B cell (primary cell): Measurements from ENCODE around the gene TOP2B. TPM values are rescaled to one million over a fixed set of nuclear protein-coding genes. Genes with fewer than 3 reads are reported as not detected.

ENCODE experiments used
- ATAC-seq: fragments of 200-7000 bp; cut with Tn5 transposase; one replicate; pipeline ENCODE4 v1.10.0; 2021; ENCODE audit warnings: low read depth, mild to moderate bottlenecking, moderate number of reproducible peaks, moderate library complexity
- CTCF ChIA-PET: fragments of 350-600 bp; sonication (Branson Sonifier 250); formaldehyde crosslinking; loops from one replicate; lab custom pipeline; 2021; ENCODE audit warnings: antibody characterized with exemption, inconsistent platforms; lab: Charles Lee
- POLR2A ChIA-PET: fragments of 350-600 bp; sonication (Branson Sonifier 250); formaldehyde crosslinking; loops from one replicate; lab custom pipeline; 2021; ENCODE audit warnings: antibody characterized with exemption; lab: Charles Lee
- DNase-seq: peaks from one replicate; pipeline ENCODE4 v3.0.0; 2013
- H2AFZ ChIP-seq: 2 replicates; pipeline ENCODE4 v1.6.1; 2012; ENCODE audit warnings: mild to moderate bottlenecking, low read depth, low read length; ENCODE audit not compliant: insufficient read depth, poor library complexity, severe bottlenecking
- H3K27ac ChIP-seq, 2 donors: 1 replicate in 1 of 2; 2 replicates in 1 of 2; pipeline ENCODE4 v1.5.1; 2012 to 2013; ENCODE audit warnings: low read length in 2 of 2, mild to moderate bottlenecking in 2 of 2, moderate library complexity in 1 of 2
- H3K27me3 ChIP-seq, 4 experiments: fragments of 200-600 bp in 1 of 4; sonication (generic) in 1 of 4; replicated peaks in 1 of 4; 1 replicate in 2 of 4; 2 replicates in 2 of 4; pipeline versions ENCODE4 v1.6.1 to v1.7.0; 2013 to 2016; ENCODE audit warnings: low read length in 3 of 4, mild to moderate bottlenecking in 2 of 4, mixed read lengths in 1 of 4, moderate library complexity in 1 of 4; ENCODE audit not compliant: insufficient read depth in 4 of 4, control insufficient read depth in 3 of 4; ENCODE audit errors: control extremely low read depth in 1 of 4
- H3K36me3 ChIP-seq, 2 experiments: replicated peaks in 1 of 2; 1 replicate in 1 of 2; 2 replicates in 1 of 2; pipeline versions ENCODE4 v1.6.1 to v1.7.1; 2013; ENCODE audit warnings: low read length in 1 of 2; ENCODE audit not compliant: insufficient read depth in 2 of 2, control insufficient read depth in 1 of 2; ENCODE audit errors: control extremely low read depth in 1 of 2, extremely low read depth in 1 of 2
- H3K4me1 ChIP-seq, 2 donors: fragments of 200-600 bp in 1 of 2; sonication (generic) in 1 of 2; 1 replicate in 1 of 2; 2 replicates in 1 of 2; pipeline versions ENCODE4 v1.5.1 to v1.6.1; 2013 to 2017; ENCODE audit warnings: low read length in 2 of 2; ENCODE audit not compliant: control insufficient read depth in 2 of 2, insufficient read depth in 2 of 2
- H3K4me2 ChIP-seq: replicated peaks from 2 replicates; pipeline ENCODE3; 2012; ENCODE audit warnings: mild to moderate bottlenecking, low read depth, low read length; ENCODE audit not compliant: poor library complexity, severe bottlenecking
- H3K4me3 ChIP-seq, 5 experiments: fragments of 200-600 bp in 1 of 5; sonication (generic) in 1 of 5; 1 replicate in 3 of 5; 2 replicates in 2 of 5; pipeline versions ENCODE4 v1.5.1 to v1.7.0; 2011 to 2016; ENCODE audit warnings: low read length in 4 of 5, mild to moderate bottlenecking in 4 of 5, low read depth in 2 of 5, control low read depth in 1 of 5, moderate library complexity in 1 of 5; ENCODE audit not compliant: insufficient read depth in 1 of 5; ENCODE audit errors: control extremely low read depth in 1 of 5, extremely low read depth in 1 of 5
- H3K79me2 ChIP-seq: fragments of 200-600 bp; sonication (generic); one replicate; pipeline ENCODE4 v1.6.0; 2016; ENCODE audit warnings: low read length; ENCODE audit not compliant: control insufficient read depth, insufficient read depth
- H3K9ac ChIP-seq: fragments of 200-600 bp; sonication (generic); 2 replicates; pipeline ENCODE4 v1.6.1; 2017; ENCODE audit warnings: mild to moderate bottlenecking, low read length, moderate library complexity
- H3K9me3 ChIP-seq, 3 donors: one replicate each; pipeline versions ENCODE4 v1.6.1 to v1.7.1; 2013; ENCODE audit warnings: low read length in 2 of 3; ENCODE audit not compliant: control insufficient read depth in 2 of 3, insufficient read depth in 1 of 3; ENCODE audit errors: control extremely low read depth in 1 of 3
- H4K20me1 ChIP-seq: 2 replicates; pipeline ENCODE4 v1.6.0; 2012; ENCODE audit warnings: mild to moderate bottlenecking, low read length; ENCODE audit not compliant: insufficient read depth, control insufficient read depth, poor library complexity, severe bottlenecking
- H3K27ac Mint-ChIP-seq: one replicate; pipeline ENCODE4 v1.8.0; 2021; ENCODE audit warnings: mixed read lengths
- H3K27me3 Mint-ChIP-seq: one replicate; pipeline ENCODE4 v1.8.0; 2021; ENCODE audit warnings: mixed read lengths
- H3K4me1 Mint-ChIP-seq: one replicate; pipeline ENCODE4 v1.8.0; 2021; ENCODE audit warnings: mixed read lengths
- H3K4me3 Mint-ChIP-seq: one replicate; pipeline ENCODE4 v1.8.0; 2021; ENCODE audit warnings: mixed read lengths
- H3K9me3 Mint-ChIP-seq: one replicate; pipeline ENCODE4 v1.8.0; 2022; ENCODE audit warnings: mixed read lengths; ENCODE audit not compliant: insufficient read depth
- EZH2 ChIP-seq: IDR thresholded peaks from 2 replicates; pipeline ENCODE4 v1.6.1; 2012; ENCODE audit warnings: borderline replicate concordance, low read depth, mild to moderate bottlenecking, moderate library complexity, low read length; ENCODE audit not compliant: insufficient read depth, poor library complexity, severe bottlenecking
- WGBS: methylation state at CpG from one replicate; pipeline ENCODE4 v1.1.5; 2013; ENCODE audit warnings: missing lambda C conversion rate; ENCODE audit not compliant: insufficient coverage; 5-methylcytosine and 5-hydroxymethylcytosine counted together
- intact Hi-C: fragments of 100-400 bp; cut with micrococcal nuclease; formaldehyde crosslinking; loops from one replicate; pipeline ENCODE4 v1.10.0; 2022
- polyA plus RNA-seq: library from polyadenylated mRNA; depleted of rRNA; stranded (reverse); fragments of >200 nt; gene quantifications from 2 replicates; pipeline ENCODE4 v1.2.3, GENCODE V29; 2012
- total RNA-seq, 2 donors: library from RNA; stranded (reverse); fragments of 120-200 nt in 1 of 2; gene quantifications; 1 replicate in 1 of 2; 2 replicates in 1 of 2; pipeline versions ENCODE4 v1.2.3 to v1.2.4, GENCODE V29; 2013 to 2022
- TF ChIP-seq, protein P1 (sequence below): fragments of 200-600 bp; IDR thresholded peaks from one replicate; pipeline ENCODE4 v1.8.0; 2022; ENCODE audit warnings: antibody characterized with exemption, mild to moderate bottlenecking

The TOP2B gene
- total and polyA plus RNA-seq, 2 donors (not counting 1 experiment from before 2014, with no cell fraction given) = 22.2 to 149 TPM

- no peaks in the 10 kb centered on the region for H3K9me3 ChIP-seq
- ChIA-PET POLR2A (no interaction called here), CTCF (no interaction called here)
- H3K27ac ChIP-seq = no peak overlapping the region
- no peak for TF ChIP-seq EZH2
- TF ChIP-seq, protein P1, sequence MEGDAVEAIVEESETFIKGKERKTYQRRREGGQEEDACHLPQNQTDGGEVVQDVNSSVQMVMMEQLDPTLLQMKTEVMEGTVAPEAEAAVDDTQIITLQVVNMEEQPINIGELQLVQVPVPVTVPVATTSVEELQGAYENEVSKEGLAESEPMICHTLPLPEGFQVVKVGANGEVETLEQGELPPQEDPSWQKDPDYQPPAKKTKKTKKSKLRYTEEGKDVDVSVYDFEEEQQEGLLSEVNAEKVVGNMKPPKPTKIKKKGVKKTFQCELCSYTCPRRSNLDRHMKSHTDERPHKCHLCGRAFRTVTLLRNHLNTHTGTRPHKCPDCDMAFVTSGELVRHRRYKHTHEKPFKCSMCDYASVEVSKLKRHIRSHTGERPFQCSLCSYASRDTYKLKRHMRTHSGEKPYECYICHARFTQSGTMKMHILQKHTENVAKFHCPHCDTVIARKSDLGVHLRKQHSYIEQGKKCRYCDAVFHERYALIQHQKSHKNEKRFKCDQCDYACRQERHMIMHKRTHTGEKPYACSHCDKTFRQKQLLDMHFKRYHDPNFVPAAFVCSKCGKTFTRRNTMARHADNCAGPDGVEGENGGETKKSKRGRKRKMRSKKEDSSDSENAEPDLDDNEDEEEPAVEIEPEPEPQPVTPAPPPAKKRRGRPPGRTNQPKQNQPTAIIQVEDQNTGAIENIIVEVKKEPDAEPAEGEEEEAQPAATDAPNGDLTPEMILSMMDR = no peak
- no peaks in the 10 kb centered on the region for H4K20me1 ChIP-seq
- H2AFZ ChIP-seq = no peak overlapping the region
- H3K36me3 ChIP-seq = no peaks in the 10 kb centered on the region
- Mint-ChIP-seq H3K9me3 (no peaks in the 10 kb centered on the region), H3K27me3 (peaks cover 28% of the 10 kb centered on the region), H3K27ac (no peak overlapping the region), H3K4me1 (no peaks in the 10 kb centered on the region), H3K4me3 (no peak overlapping the region)
- no peak for DNase-seq
- H3K79me2 ChIP-seq = no peaks in the 10 kb centered on the region
- H3K4me3 ChIP-seq = no peak overlapping the region
- H3K9ac ChIP-seq = no peak overlapping the region
- WGBS = 80% methylated on average over 1 of the region's 4 CpGs
- H3K27me3 ChIP-seq = peaks cover 0 to 2% (median 1%) of the 10 kb centered on the region in 4 experiments
- H3K4me2 ChIP-seq = no peak overlapping the region
- intact Hi-C loops = no loop called here
- no peak for ATAC-seq
- H3K4me1 ChIP-seq = no peaks in the 10 kb centered on the region
Observed at GRCh38 chr3:25706213-25706612, 41.5 kb upstream of the TOP2B start.

DNA sequence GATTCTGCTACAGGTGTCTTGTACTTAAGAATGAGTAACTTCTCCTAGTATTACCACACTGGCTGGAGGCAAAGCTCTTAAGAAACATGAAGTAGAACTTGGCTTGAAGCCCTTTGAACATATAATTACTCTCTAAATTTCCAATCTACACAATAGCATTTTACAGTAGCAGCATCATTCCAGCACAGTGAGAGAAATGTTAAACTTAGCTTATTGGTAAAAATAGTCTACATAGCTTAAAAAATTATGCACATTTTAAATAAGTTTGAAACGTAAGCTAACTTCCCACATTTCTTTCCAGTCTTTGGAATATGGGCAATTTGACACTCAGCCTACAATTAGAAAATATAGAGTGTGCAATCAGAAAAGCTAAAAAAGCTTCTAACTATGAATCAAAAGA, 32.8 kb upstream of the TOP2B start:
- intact Hi-C loops = no loop called here
- Histone ChIP-seq H2AFZ (no peak overlapping the region), H3K27ac (no peak overlapping the region), H3K27me3 (no peaks in the 10 kb centered on the region), H3K36me3 (no peaks in the 10 kb centered on the region), H3K9me3 (no peaks in the 10 kb centered on the region), H3K4me2 (no peak overlapping the region), H3K4me3 (no peak overlapping the region), H4K20me1 (no peaks in the 10 kb centered on the region), H3K79me2 (no peaks in the 10 kb centered on the region), H3K4me1 (no peaks in the 10 kb centered on the region), H3K9ac (no peak overlapping the region)
- ChIA-PET CTCF (interaction anchor here (1.0 kb wide), 1 partner anchor 49 kb away, joined by 3 read pairs; no protein-coding TSS in a partner anchor), POLR2A (no interaction called here)
- Mint-ChIP-seq H3K9me3 (no peaks in the 10 kb centered on the region), H3K27me3 (no peaks in the 10 kb centered on the region), H3K27ac (no peak overlapping the region), H3K4me1 (no peaks in the 10 kb centered on the region), H3K4me3 (no peak overlapping the region)
- no CpG with 5 or more reads among the region's 1 CpG for WGBS
- DNase-seq = no peak
- ATAC-seq = no peak
- no peak for TF ChIP-seq EZH2
- TF ChIP-seq, protein P1 = no peak
